K562 (cell line): ENCODE data around the gene CIAO1. TPM values are rescaled to one million over a fixed set of nuclear protein-coding genes. Genes with fewer than 3 reads are reported as not detected.

Experiments used
- CBFB ChIP-seq: sonication (generic); formaldehyde crosslinking; IDR thresholded peaks from 2 replicates; pipeline ENCODE4 v1.4.0; 2020; ENCODE audit warnings: mild to moderate bottlenecking, missing genetic modification reagents
- CHAMP1 ChIP-seq: fragments of 450-650 bp; IDR thresholded peaks from 2 replicates; pipeline ENCODE4 v1.6.1; 2016; ENCODE audit warnings: mild to moderate bottlenecking
- HBP1 ChIP-seq: fragments of 450-650 bp; formaldehyde crosslinking; IDR thresholded peaks from 2 replicates; pipeline ENCODE4 v1.4.0; 2022; ENCODE audit warnings: missing genetic modification characterization
- MAX ChIP-seq: sonication (generic); formaldehyde crosslinking; IDR thresholded peaks from 2 replicates; pipeline ENCODE4 v1.9.0; 2022; ENCODE audit warnings: mild to moderate bottlenecking, missing genetic modification reagents
- MITF ChIP-seq: IDR thresholded peaks from 2 replicates; pipeline ENCODE4 v1.6.1; 2014; ENCODE audit warnings: antibody characterized with exemption
- NFE2 ChIP-seq: IDR thresholded peaks from 2 replicates; pipeline ENCODE4 v1.6.1; 2014; ENCODE audit warnings: antibody characterized with exemption, low read depth
- NFE2L1 ChIP-seq: fragments of 450-650 bp; IDR thresholded peaks from 2 replicates; pipeline ENCODE4 v1.6.1; 2016; ENCODE audit warnings: missing genetic modification characterization, low read depth, mild to moderate bottlenecking, missing compliant biosample characterization, moderate library complexity, borderline replicate concordance
- PHTF2 ChIP-seq: fragments of 250-450 bp; sonication (Bioruptor Pico); IDR thresholded peaks from 2 replicates; pipeline ENCODE4 v1.5.0; 2021; ENCODE audit warnings: mild to moderate bottlenecking
- POLR3A ChIP-seq: IDR thresholded peaks from 2 replicates; pipeline ENCODE4 v1.6.1; 2011; ENCODE audit warnings: borderline replicate concordance, mild to moderate bottlenecking, moderate library complexity; ENCODE audit not compliant: insufficient read length, insufficient read depth; ENCODE audit errors: extremely low read depth
- POLR3G ChIP-seq: IDR thresholded peaks from 2 replicates; pipeline ENCODE4 v1.6.1; 2011; ENCODE audit not compliant: insufficient read length, insufficient replicate concordance; ENCODE audit errors: extremely low read depth
- POU5F1 ChIP-seq: fragments of 150-350 bp; IDR thresholded peaks from 2 replicates; pipeline ENCODE4 v1.6.1; 2014; ENCODE audit warnings: borderline replicate concordance, low read length, low read depth, mild to moderate bottlenecking; ENCODE audit not compliant: partially characterized antibody
- TRIM25 ChIP-seq: fragments of 450-650 bp; IDR thresholded peaks from 2 replicates; pipeline ENCODE4 v1.7.0; 2016; ENCODE audit warnings: borderline replicate concordance
- ZBTB2 ChIP-seq: fragments of 450-650 bp; IDR thresholded peaks from 2 replicates; pipeline ENCODE4 v1.6.1; 2016; ENCODE audit warnings: antibody characterized with exemption
- ZNF124 ChIP-seq: sonication (generic); formaldehyde crosslinking; IDR thresholded peaks from 2 replicates; pipeline ENCODE4 v1.8.1; 2022; ENCODE audit warnings: missing genetic modification reagents
- ZNF133 ChIP-seq: fragments of 250-450 bp; sonication (Bioruptor Pico); IDR thresholded peaks from 2 replicates; pipeline ENCODE4 v1.4.0; 2020; ENCODE audit warnings: mild to moderate bottlenecking
- ZNF165 ChIP-seq: fragments of 250-450 bp; sonication (Bioruptor Pico); IDR thresholded peaks from 2 replicates; pipeline ENCODE4 v1.4.0; 2020; ENCODE audit warnings: borderline replicate concordance
- ZNF41 ChIP-seq: fragments of 250-450 bp; sonication (Bioruptor Pico); conservative IDR thresholded peaks from 2 replicates; pipeline ENCODE4 v1.4.0; 2020; ENCODE audit warnings: mild to moderate bottlenecking
- polyA plus RNA-seq, 8 experiments: library from polyadenylated mRNA; depleted of rRNA in 4 of 8; stranded (reverse) in 5 of 8; unstranded in 3 of 8; fragments of >200 nt; fragmentation: Nextera tagmentation in 2 of 8; fragmentation: Illumina TruSeq in 1 of 8; extraction: Ambion mirVana in 2 of 8; extraction: Trizol in 1 of 8; gene quantifications; 2 replicates each; pipeline versions ENCODE4 v1.2.1 to v1.2.3, GENCODE V29; 2011 to 2014; ENCODE audit warnings: inconsistent platforms in 1 of 8, missing spikeins in 1 of 8
- total RNA-seq, 7 experiments: library from RNA; depleted of rRNA in 6 of 7; stranded (reverse); fragments of >200 nt in 6 of 7; fragmentation: Illumina TruSeq in 2 of 7; extraction: Trizol in 2 of 7; gene quantifications; 2 replicates each; pipeline versions ENCODE4 v1.2.1 to v1.2.3, GENCODE V29; 2011 to 2021; ENCODE audit warnings: low replicate concordance in 1 of 7

CIAO1 gene
- total and polyA plus RNA-seq, 9 of the 15 experiments (the other 6 are each of a cell fraction or from before 2014, with no cell fraction given) = 11.4 to 156 (median 92.8) TPM

- TF ChIP-seq MITF (no peak), PHTF2 (no peak), ZNF41 (CRISPR knock-in tag) (no peak), NFE2 (peak; percentile 83), POLR3G (no peak), CHAMP1 (no peak), ZBTB2 (no peak), HBP1 (no peak), POU5F1 (no peak), MAX (CRISPR knock-in tag) (no peak; the same call in 1 of the 2 replicates), NFE2L1 (tag) (no peak), POLR3A (no peak), CBFB (CRISPR knock-in tag) (no peak), ZNF124 (CRISPR knock-in tag) (no peak), TRIM25 (no peak), ZNF133 (CRISPR knock-in tag) (no peak), ZNF165 (CRISPR knock-in tag) (no peak)
These were observed 20.2 kb upstream of the CIAO1 start (continued) for GRCh38 chr2:96245609-96246390.
